ENCODE data around the gene RPP21. TPM values are rescaled to one million over a fixed set of nuclear protein-coding genes. Genes with fewer than 3 reads are reported as not detected.

The RPP21 gene
- total RNA-seq, 4 donors from 2014 or later: 61.9 to 246 (median 87.5) TPM

DNA sequence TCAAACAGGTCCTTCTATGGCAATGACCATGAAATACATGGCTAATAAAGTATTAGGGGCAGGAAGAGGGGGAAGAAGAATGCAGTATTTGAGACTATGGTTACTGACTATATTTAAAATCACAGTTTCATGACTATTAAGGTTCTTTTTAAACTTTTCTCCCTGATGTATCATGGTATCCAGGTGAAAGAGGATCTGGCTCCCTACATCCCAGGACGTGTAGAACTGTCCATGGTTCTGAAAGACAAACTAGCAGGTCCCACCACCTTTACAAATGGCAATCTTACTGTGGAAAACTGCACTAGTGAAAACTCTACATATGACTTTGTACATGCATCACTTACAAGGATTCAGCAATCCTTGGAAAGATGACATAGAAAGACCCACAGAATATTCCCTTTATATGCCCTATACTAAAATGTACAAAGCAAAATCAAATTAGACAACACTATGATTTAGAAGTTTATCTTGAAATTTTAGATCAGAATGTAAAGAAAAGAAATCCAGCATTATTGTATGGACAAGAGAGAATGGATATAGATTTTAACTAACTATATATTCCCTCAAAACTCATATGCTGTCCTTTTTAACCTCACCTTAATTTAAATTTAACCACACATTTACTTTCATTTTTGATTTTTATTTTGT, 33.5 kb downstream of the RPP21 start:
- no peak for DNase-seq
- peaks cover 49% of the 10 kb centered on the region for H3K27me3 ChIP-seq
- in situ Hi-C loops (cut with MboI; ENCODE audit: low pct_ligation_motif_present in 1 of 4, low pct_unique_long_range_greater_than_20kb in 1 of 4, low sequenced_read_pairs in 3 of 4): loop anchor here in 3 of 4 donors (25.0 kb wide), 1 partner anchor 141 kb away; no protein-coding TSS in a partner anchor
- H3K9me3 ChIP-seq: no peaks in the 10 kb centered on the region
- no peak overlapping the region for H3K4me3 ChIP-seq
- WGBS, 2 donors (ENCODE audit: low coverage in 1 of 2): 0 to 3% methylated on average over 1 of the region's 1 CpG
- no peaks in the 10 kb centered on the region for H3K36me3 ChIP-seq
- TF ChIP-seq POLR2AphosphoS5 (IDR thresholded peaks at IDR 0.05): no peak
- TF ChIP-seq EP300 (IDR thresholded peaks at IDR 0.05; ENCODE audit: low read depth): no peak
- TF ChIP-seq, protein P1, sequence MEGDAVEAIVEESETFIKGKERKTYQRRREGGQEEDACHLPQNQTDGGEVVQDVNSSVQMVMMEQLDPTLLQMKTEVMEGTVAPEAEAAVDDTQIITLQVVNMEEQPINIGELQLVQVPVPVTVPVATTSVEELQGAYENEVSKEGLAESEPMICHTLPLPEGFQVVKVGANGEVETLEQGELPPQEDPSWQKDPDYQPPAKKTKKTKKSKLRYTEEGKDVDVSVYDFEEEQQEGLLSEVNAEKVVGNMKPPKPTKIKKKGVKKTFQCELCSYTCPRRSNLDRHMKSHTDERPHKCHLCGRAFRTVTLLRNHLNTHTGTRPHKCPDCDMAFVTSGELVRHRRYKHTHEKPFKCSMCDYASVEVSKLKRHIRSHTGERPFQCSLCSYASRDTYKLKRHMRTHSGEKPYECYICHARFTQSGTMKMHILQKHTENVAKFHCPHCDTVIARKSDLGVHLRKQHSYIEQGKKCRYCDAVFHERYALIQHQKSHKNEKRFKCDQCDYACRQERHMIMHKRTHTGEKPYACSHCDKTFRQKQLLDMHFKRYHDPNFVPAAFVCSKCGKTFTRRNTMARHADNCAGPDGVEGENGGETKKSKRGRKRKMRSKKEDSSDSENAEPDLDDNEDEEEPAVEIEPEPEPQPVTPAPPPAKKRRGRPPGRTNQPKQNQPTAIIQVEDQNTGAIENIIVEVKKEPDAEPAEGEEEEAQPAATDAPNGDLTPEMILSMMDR (IDR thresholded peaks at IDR 0.05): no peak
- TF ChIP-seq POLR2A (IDR thresholded peaks at IDR 0.05): no peak
- no peak overlapping the region for H3K27ac ChIP-seq
- intact Hi-C loops (cut with DNase I; ENCODE audit: low total_unique reads): no loop called here
- H3K4me1 ChIP-seq: no peaks in the 10 kb centered on the region

- H3K36me3 ChIP-seq: no peaks in the 10 kb centered on the region
- H3K4me3 ChIP-seq: no peak overlapping the region
- H3K4me1 ChIP-seq: no peaks in the 10 kb centered on the region
- WGBS, 2 donors (ENCODE audit: low coverage in 1 of 2): 59 to 60% methylated on average over 2 to 5 of the region's 5 CpGs
- intact Hi-C loops (cut with DNase I; ENCODE audit: low total_unique reads): no loop called here
- TF ChIP-seq, protein P1 (IDR thresholded peaks at IDR 0.05): no peak
- TF ChIP-seq POLR2A (IDR thresholded peaks at IDR 0.05): no peak
- peaks cover 70% of the 10 kb centered on the region for H3K27me3 ChIP-seq
- H3K27ac ChIP-seq: no peak overlapping the region
- in situ Hi-C loops (cut with MboI; ENCODE audit: low pct_ligation_motif_present in 1 of 4, low pct_unique_long_range_greater_than_20kb in 1 of 4, low sequenced_read_pairs in 3 of 4): loop anchor here in 3 of 4 donors (25.0 kb wide), 1 partner anchor 143 kb away; no protein-coding TSS in a partner anchor
- DNase-seq: no peak
- no peaks in the 10 kb centered on the region for H3K9me3 ChIP-seq
Measured at GRCh38 chr6:30380464-30380863, 35.5 kb downstream of the RPP21 start.

DNA sequence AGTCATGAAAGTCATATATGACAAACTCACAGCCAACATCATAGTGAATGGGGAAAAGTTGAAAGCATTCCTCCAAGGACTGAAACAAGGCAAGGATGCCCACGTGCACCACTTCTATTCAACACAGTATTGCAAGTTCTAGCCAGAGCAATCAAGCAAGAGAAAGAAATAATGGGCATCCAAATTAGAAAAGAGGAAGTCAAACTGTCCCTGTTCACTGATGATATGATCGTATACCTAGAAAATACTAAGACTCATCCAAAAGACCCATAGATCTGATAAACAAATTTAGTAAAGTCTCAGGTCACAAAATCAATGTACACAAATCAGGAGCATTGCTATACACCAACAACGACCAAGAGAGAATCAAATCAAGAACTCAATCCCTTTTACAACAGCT, 41.2 kb downstream of the RPP21 start:
- Histone ChIP-seq H3K4me1 (no peaks in the 10 kb centered on the region), H3K4me3 (no peak overlapping the region), H3K9me3 (no peaks in the 10 kb centered on the region), H3K27me3 (peaks cover 88% of the 10 kb centered on the region), H3K36me3 (no peaks in the 10 kb centered on the region), H3K27ac (no peak overlapping the region)
- 42 to 44% methylated on average over 3 of the region's 3 CpGs for WGBS, 2 donors (ENCODE audit: low coverage in 1 of 2)
- in situ Hi-C loops (cut with MboI; ENCODE audit: low pct_ligation_motif_present in 1 of 4, low pct_unique_long_range_greater_than_20kb in 1 of 4, low sequenced_read_pairs in 3 of 4): loop anchor here in 3 of 4 donors (25.0 kb wide), 1 partner anchor 149 kb away; no protein-coding TSS in a partner anchor
- intact Hi-C loops (cut with DNase I; ENCODE audit: low total_unique reads): no loop called here
- TF ChIP-seq EP300 (IDR thresholded peaks at IDR 0.05; ENCODE audit: low read depth) (no peak), POLR2A (IDR thresholded peaks at IDR 0.05) (no peak), POLR2AphosphoS5 (IDR thresholded peaks at IDR 0.05) (no peak)
- TF ChIP-seq, protein P1 (IDR thresholded peaks at IDR 0.05): no peak
- no peak for DNase-seq

DNA sequence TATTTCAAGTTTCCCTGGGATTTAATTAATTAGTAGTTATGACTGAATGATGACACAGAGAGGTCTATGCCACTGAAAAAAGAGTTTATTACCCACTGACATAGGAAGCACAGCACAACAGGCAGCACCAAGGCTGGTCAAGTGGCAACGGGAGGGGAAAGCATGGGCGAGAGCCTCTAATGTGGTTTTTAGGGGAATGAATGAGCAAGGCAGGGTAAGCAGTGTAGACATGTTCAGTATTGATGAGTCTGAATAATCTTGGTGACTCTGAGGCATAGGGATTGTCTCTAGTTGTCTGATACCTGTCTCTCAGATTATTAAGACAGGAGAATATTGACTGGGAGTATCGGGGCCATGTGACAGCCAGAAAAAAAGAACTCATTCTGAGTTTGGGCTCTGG, 46.3 kb downstream of the RPP21 start:
- WGBS, 2 donors (ENCODE audit: low coverage in 1 of 2): 62 to 81% methylated on average over 2 to 3 of the region's 3 CpGs
- in situ Hi-C loops (cut with MboI; ENCODE audit: low pct_ligation_motif_present in 1 of 4, low pct_unique_long_range_greater_than_20kb in 1 of 4, low sequenced_read_pairs in 3 of 4): loop anchor here in 3 of 4 donors (25.0 kb wide), 1 partner anchor 154 kb away; no protein-coding TSS in a partner anchor

More for the DNA sequence above, 46.3 kb downstream of the RPP21 start:
- no peaks in the 10 kb centered on the region for H3K4me1 ChIP-seq
- TF ChIP-seq, protein P1 (IDR thresholded peaks at IDR 0.05): no peak
- no peak for TF ChIP-seq EP300 (IDR thresholded peaks at IDR 0.05; ENCODE audit: low read depth)
- TF ChIP-seq POLR2AphosphoS5 (IDR thresholded peaks at IDR 0.05): no peak
- DNase-seq: no peak
- H3K27me3 ChIP-seq: peaks cover 62% of the 10 kb centered on the region
- no peaks in the 10 kb centered on the region for H3K36me3 ChIP-seq
- no peak overlapping the region for H3K4me3 ChIP-seq
- intact Hi-C loops (cut with DNase I; ENCODE audit: low total_unique reads): no loop called here
- H3K9me3 ChIP-seq: no peaks in the 10 kb centered on the region
- H3K27ac ChIP-seq: no peak overlapping the region

Data from transverse colon (tissue), 4 donors.